Hepatic stellate cell (primary cell): ENCODE results near the gene CD44.

Experiments
- DNase-seq: peaks from one replicate; pipeline ENCODE4 v3.0.0; 2011; ENCODE audit warnings: low spot score

Gene CD44

GRCh38 chr11:35112056-35112845, 26.7 kb upstream of the CD44 start:
- no peak for DNase-seq

- DNase-seq = no peak
Observed at GRCh38 chr11:35112846-35113105, 26.2 kb upstream of the CD44 start.

GRCh38 chr11:35114906-35115687, 23.9 kb upstream of the CD44 start:
- no peak for DNase-seq

- no peak for DNase-seq
Observed at GRCh38 chr11:35115688-35116030, 23.3 kb upstream of the CD44 start.

GRCh38 chr11:35116245-35116644, 22.7 kb upstream of the CD44 start:
- no peak for DNase-seq

GRCh38 chr11:35116762-35117640, 22.0 kb upstream of the CD44 start:
- DNase-seq = no peak

GRCh38 chr11:35118906-35119305, 20.1 kb upstream of the CD44 start:
- no peak for DNase-seq

GRCh38 chr11:35121326-35121865, 17.6 kb upstream of the CD44 start:
- DNase-seq = no peak

- DNase-seq = no peak
Observed at GRCh38 chr11:35122308-35122707, 16.7 kb upstream of the CD44 start.

GRCh38 chr11:35126000-35126878, 12.7 kb upstream of the CD44 start:
- DNase-seq = no peak

GRCh38 chr11:35126879-35127581, 11.9 kb upstream of the CD44 start:
- DNase-seq = no peak

GRCh38 chr11:35127619-35128018, 11.4 kb upstream of the CD44 start:
- no peak for DNase-seq

GRCh38 chr11:35131094-35131493, 7.9 kb upstream of the CD44 start:
- DNase-seq = no peak

- DNase-seq = no peak
Observed at GRCh38 chr11:35131886-35132285, 7.1 kb upstream of the CD44 start.

GRCh38 chr11:35133656-35134055, 5.3 kb upstream of the CD44 start:
- no peak for DNase-seq

GRCh38 chr11:35134403-35135148, 4.4 kb upstream of the CD44 start:
- no peak for DNase-seq

GRCh38 chr11:35135222-35135621, 3.7 kb upstream of the CD44 start:
- no peak for DNase-seq

GRCh38 chr11:35136311-35136710, 2.7 kb upstream of the CD44 start:
- DNase-seq = no peak

GRCh38 chr11:35138058-35138457, 913 bp upstream of the CD44 start:
- DNase-seq = no peak

- DNase-seq = no peak
Observed at GRCh38 chr11:35138606-35138942, 397 bp upstream of the CD44 start.
